ENCODE measurements around the gene CUEDC1. TPM values are rescaled to one million over a fixed set of nuclear protein-coding genes. Genes with fewer than 3 reads are reported as not detected.

The CUEDC1 gene
- total and polyA plus RNA-seq, 9 of the 15 experiments (the other 6 are each of a cell fraction or from before 2014, with no cell fraction given), result 0.20 to 4.1 (median 1.6) TPM; not detected in 1

DNA sequence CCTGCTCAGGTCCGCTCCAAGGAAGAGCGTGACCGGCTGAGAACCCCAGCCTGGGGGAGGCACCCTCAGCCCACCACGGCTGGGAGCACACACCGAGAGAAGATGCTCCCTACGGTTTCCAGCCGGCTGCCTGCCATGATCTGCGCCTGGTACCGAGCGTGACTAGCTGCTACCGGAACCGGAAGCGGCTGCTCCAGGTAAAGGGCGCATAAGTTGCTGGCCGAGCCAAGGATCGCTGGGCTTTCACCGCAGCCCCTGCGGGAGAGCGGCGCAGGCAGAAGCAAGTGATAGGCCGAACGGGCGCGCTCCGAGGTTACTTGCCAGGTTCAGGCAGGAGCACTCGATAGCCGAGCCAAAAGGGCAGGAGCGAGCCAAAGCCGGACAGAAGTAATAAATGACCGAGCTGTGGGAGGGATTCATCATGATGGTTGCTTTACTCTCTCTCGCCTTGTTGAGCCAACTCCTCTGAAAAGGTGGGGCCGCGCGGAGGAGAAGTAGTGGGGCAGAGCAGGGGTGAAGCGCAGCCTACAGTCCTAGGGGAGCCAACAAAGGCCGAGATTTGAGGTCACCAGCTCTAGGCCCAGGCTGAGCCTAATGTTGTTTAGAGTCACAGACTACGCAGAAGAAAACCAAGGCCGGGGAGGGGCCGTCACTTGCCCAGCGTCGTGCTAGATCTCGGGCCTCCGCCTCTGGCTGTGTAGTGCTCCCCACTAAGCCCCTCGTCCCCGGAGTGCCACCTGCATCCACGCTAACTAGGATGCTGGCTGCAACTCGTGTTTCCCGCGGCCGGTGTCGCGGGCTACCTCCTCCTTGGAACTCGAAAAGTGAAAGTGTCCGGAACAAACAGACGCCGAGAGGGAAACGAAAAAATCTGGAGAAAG is 105.1 kb downstream of the CUEDC1 start, which contains the start of gene MRPS23 (continued):
- TF ChIP-seq, protein P1, sequence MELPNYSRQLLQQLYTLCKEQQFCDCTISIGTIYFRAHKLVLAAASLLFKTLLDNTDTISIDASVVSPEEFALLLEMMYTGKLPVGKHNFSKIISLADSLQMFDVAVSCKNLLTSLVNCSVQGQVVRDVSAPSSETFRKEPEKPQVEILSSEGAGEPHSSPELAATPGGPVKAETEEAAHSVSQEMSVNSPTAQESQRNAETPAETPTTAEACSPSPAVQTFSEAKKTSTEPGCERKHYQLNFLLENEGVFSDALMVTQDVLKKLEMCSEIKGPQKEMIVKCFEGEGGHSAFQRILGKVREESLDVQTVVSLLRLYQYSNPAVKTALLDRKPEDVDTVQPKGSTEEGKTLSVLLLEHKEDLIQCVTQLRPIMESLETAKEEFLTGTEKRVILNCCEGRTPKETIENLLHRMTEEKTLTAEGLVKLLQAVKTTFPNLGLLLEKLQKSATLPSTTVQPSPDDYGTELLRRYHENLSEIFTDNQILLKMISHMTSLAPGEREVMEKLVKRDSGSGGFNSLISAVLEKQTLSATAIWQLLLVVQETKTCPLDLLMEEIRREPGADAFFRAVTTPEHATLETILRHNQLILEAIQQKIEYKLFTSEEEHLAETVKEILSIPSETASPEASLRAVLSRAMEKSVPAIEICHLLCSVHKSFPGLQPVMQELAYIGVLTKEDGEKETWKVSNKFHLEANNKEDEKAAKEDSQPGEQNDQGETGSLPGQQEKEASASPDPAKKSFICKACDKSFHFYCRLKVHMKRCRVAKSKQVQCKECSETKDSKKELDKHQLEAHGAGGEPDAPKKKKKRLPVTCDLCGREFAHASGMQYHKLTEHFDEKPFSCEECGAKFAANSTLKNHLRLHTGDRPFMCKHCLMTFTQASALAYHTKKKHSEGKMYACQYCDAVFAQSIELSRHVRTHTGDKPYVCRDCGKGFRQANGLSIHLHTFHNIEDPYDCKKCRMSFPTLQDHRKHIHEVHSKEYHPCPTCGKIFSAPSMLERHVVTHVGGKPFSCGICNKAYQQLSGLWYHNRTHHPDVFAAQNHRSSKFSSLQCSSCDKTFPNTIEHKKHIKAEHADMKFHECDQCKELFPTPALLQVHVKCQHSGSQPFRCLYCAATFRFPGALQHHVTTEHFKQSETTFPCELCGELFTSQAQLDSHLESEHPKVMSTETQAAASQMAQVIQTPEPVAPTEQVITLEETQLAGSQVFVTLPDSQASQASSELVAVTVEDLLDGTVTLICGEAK (IDR thresholded peaks at IDR 0.05), result peak; percentile 98
- TF ChIP-seq, protein P1 (CRISPR knock-in tag; IDR thresholded peaks at IDR 0.05), result no peak
- TF ChIP-seq, protein P2, sequence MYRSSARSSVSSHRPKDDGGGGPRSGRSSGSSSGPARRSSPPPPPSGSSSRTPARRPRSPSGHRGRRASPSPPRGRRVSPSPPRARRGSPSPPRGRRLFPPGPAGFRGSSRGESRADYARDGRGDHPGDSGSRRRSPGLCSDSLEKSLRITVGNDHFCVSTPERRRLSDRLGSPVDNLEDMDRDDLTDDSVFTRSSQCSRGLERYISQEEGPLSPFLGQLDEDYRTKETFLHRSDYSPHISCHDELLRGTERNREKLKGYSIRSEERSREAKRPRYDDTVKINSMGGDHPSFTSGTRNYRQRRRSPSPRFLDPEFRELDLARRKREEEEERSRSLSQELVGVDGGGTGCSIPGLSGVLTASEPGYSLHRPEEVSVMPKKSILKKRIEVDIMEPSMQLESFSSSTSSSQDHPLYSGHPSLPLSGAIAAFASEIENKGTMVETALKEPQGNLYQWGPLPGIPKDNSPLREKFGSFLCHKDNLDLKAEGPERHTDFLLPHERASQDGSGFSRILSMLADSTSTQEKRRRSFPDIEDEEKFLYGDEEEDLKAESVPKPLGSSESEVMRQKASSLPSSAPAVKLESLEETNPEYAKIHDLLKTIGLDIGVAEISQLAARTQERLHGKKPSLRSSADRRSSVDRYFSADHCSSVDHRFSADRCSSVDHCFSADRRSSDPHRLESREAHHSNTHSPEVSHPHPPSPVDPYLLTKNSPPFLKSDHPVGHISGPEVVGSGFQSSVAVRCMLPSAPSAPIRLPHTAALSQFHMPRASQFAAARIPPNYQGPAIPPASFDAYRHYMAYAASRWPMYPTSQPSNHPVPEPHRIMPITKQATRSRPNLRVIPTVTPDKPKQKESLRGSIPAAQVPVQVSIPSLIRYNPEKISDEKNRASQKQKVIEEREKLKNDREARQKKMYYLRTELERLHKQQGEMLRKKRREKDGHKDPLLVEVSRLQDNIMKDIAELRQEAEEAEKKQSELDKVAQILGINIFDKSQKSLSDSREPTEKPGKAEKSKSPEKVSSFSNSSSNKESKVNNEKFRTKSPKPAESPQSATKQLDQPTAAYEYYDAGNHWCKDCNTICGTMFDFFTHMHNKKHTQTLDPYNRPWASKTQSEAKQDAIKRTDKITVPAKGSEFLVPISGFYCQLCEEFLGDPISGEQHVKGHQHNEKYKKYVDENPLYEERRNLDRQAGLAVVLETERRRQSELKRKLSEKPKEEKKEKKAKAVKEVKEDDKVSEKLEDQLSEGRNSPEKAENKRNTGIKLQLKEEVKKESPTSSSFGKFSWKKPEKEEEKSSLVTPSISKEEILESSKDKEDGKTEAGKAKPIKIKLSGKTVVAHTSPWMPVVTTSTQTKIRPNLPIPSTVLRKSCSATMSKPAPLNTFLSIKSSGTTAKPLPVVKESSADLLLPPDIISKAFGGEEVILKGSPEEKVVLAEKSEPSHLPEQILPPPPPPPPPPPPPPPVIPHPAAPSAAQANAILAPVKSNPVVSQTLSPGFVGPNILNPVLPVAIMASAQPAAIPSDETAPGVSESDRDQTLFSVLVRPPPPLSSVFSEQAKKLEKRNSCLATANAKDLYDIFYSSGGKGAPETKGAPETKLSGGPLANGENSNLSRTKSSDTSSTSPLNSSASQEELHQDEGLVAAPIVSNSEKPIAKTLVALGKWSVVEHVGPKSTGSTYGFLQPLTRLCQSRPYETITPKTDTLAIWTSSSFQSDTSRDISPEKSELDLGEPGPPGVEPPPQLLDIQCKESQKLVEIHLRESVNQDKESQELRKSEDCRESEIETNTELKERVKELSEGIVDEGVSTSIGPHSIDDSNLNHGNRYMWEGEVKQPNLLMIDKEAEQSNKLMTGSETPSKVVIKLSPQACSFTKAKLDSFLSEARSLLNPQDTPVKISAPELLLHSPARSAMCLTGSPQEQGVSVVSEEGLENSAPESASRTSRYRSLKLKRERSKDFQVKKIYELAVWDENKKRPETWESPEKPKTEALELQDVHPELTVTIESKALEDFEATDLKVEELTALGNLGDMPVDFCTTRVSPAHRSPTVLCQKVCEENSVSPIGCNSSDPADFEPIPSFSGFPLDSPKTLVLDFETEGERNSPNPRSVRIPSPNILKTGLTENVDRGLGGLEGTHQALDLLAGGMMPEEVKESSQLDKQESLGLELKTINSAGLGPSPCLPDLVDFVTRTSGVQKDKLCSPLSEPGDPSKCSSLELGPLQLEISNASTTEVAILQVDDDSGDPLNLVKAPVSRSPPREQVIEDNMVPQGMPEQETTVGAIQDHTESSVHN (IDR thresholded peaks at IDR 0.05; ENCODE audit: borderline replicate concordance in 1 of 2, low read depth in 1 of 2), result 0 out of 4 replicates have a peak, but pooled peaks of 1 of the 2 experiments have one; percentile 3
- TF ChIP-seq RHOXF2B (CRISPR knock-in tag; conservative IDR thresholded peaks at IDR 0.05), result no peak
